HG03457 (cell line): Measurements from ENCODE around the gene SPPL2C.

Experiments
- ATAC-seq: cut with Tn5 transposase; IDR thresholded peaks from one replicate; pipeline ENCODE4 v1.9.1; 2021; ENCODE audit warnings: moderate number of reproducible peaks; ENCODE audit not compliant: unreplicated experiment

Gene SPPL2C

DNA sequence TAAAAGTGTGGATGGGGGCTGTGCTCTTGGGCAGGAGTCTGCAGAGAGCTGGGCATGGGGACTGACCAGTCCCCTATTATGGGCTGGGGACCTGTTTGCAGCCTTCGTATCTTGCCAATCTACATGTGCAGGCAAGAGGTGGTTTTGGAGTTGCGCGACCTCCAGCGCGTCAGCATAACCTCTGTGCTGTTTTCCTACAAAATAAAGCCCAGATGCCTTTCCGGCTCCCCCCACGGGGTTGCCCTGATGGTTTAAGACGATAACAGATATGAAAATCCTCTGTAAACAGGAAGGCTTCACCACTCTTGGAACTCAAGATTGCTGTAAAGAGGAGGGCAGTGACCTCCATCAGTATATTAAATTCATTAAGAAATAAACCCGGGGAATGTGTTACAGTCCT lies 16.5 kb upstream of the SPPL2C start:
- ATAC-seq, result no peak

DNA sequence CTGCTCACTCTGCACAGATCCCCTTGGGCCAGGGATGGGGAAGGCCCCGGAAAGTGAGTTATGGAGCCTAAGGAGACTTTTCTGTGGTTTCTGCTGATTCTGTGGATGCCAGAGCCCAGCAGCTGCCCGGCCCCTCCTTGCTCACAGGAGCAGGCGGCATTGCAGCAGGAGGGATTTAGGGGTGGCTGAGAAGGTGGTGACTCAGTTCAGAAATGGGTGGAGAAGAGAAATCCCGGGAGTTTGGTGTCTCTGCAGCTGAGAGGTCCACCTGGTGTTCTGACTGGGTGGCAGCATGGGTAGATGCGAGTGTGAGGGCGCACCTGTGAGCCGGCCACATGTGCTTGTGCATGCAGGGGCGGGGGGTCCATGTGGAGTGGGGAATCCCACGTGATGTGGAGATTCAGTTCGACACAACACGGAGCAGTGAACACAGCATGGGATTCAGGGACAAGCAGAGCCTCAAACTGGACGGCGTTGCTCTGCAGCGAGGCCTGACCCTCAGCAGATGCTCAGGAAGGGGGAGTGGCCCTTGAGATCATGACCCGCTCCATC lies 16.0 kb upstream of the SPPL2C start:
- ATAC-seq, result no peak

DNA sequence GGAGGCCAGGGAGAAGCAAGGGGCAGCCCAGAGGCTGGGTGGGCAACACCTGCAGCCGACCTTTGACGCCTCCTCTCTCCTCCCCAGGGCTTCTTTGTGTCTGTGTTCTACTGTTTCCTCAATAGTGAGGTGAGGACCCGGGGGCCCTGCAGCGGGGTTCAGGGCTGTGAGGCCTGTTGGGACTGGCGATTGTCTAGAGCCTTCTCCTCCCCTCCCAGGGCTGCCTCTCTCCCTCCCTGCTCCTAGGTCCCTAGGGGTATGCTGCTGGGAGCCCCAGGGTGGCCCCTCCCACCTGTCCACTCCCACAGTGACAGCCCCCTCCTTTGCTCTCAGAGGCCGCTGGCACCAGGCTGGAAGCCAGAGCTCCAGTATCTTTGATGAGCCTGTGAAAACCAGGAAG lies 10.8 kb upstream of the SPPL2C start:
- ATAC-seq, result no peak

- no peak for ATAC-seq
Observed at GRCh38 chr17:45834471-45835396, 9.9 kb upstream of the SPPL2C start.

GRCh38 chr17:45835481-45835880 lies 9.2 kb upstream of the SPPL2C start:
- ATAC-seq, result no peak

GRCh38 chr17:45836047-45837044 lies 8.3 kb upstream of the SPPL2C start:
- no peak for ATAC-seq

DNA sequence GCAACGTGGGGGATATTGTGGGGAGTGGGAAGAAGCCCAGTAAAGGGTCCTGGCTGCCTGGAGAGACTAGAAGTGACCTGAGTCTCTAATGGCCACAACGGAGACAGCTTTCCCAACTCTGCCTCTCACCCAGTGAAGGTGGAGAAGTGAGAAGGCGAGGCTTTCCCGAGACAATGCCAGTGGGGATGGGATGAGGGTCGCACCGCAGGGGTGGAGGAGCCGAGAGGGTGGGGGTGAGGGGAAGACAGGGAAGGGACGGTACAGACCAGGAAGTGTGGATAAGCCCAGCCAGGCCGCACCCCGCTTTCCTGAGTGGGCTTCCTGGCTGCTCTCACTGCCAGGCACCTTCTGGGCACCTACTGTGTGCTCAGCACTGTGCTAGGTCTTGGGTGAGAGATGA lies 7.5 kb upstream of the SPPL2C start:
- ATAC-seq, result no peak

- no peak for ATAC-seq
Observed at GRCh38 chr17:45837603-45838002, 7.1 kb upstream of the SPPL2C start.

GRCh38 chr17:45838751-45839295 lies 5.9 kb upstream of the SPPL2C start:
- ATAC-seq, result no peak

DNA sequence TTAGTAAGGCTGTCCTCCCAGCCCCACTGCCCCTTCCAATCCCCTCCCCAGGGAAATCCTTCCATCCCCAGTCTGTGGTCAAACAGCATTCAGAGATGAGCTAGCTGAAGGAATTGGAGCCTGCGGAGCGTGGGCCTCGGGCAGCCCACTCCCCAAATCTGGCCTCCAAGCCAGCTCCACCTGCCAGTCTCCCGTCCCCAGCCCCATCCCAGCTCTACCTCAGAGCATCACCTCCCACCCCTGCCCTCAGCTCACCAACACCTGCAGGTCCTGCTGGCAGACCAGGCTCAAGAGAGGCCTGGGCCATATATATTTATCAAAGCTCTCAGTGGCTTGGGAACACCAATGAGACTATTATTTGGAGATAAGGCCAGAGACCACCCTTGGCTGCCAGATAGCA lies 5.2 kb upstream of the SPPL2C start:
- ATAC-seq, result no peak

DNA sequence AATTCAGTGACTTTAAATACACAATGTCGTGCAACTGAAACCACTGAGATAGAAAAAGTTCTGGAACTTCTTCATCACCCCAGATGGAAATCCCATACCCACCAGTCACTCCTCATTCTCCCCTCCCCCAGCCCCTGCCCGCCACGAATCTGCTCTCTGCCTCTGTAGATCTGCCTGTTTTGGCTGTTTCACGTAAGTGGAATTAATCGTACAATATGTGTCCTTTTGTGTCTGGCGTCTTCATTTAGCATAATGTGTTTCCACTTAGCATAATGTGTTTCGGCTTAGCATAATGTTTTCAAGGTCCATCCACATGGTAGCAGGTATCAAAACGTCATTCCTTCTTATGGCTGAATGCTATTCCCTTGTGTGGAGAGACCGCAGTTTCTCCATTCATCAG lies 3.5 kb upstream of the SPPL2C start:
- ATAC-seq, result no peak

DNA sequence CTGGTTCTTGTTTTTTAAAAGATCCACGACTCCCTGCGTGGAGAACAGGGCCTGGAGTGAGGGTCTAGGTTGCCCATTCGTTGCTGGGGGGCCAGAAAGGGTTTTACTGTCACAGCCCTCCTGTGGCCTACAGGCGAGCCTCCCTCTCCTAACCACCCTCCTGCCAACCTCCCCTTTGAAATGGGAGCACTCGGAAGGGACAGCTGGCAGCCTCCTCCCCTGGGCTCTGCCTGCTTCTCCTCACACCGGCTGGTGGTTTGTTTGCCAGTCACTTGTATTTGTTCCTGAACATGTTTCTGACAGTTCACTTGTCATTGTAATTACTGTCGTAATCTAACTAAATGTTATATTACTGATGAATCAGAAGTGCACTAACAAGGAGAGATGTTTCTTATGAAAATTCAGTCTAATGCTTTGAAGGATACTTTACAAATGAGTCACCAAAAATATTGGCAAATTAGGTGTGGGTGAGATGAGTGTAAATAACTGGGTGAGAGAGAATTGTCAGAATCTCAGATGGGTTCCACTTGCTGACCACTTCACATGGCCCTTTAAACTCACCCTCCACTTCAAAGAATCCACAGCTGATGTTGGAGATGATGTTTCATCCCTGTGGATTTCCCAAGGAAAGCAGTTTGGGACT lies 2.7 kb upstream of the SPPL2C start:
- no peak for ATAC-seq

GRCh38 chr17:45843722-45844121 lies 959 bp upstream of the SPPL2C start:
- no peak for ATAC-seq

DNA sequence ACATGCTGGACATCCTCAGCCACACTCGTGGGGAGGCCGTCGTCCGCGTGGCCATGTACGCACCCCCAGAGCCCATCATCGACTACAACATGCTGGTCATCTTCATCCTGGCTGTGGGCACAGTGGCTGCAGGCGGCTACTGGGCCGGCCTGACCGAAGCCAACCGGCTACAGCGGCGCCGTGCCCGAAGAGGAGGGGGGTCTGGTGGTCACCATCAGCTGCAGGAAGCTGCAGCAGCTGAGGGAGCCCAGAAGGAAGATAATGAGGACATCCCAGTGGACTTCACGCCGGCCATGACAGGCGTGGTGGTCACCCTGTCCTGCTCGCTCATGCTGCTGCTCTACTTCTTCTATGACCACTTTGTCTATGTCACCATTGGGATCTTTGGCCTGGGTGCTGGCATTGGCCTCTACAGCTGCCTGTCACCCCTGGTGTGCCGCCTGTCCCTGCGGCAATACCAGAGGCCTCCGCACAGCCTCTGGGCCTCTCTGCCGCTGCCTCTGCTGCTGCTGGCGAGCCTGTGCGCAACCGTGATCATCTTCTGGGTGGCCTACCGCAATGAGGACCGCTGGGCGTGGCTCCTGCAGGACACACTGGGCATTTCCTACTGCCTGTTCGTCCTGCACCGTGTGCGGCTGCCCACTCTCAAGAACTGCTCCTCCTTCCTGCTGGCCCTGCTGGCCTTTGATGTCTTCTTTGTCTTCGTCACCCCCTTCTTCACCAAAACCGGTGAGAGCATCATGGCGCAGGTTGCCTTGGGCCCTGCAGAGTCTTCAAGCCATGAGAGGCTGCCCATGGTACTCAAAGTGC lies 900 bp downstream of the SPPL2C start:
- no peak for ATAC-seq

DNA sequence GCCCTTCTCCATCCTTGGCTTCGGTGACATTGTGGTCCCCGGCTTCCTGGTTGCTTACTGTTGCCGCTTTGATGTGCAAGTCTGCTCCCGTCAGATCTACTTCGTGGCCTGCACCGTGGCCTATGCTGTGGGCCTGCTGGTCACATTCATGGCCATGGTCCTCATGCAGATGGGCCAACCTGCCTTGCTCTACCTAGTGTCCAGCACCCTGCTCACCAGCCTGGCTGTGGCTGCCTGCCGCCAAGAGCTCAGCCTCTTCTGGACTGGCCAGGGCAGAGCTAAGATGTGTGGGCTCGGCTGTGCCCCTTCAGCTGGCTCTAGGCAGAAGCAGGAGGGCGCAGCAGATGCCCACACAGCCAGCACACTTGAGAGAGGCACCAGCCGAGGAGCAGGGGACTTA lies 1.5 kb downstream of the SPPL2C start:
- no peak for ATAC-seq

DNA sequence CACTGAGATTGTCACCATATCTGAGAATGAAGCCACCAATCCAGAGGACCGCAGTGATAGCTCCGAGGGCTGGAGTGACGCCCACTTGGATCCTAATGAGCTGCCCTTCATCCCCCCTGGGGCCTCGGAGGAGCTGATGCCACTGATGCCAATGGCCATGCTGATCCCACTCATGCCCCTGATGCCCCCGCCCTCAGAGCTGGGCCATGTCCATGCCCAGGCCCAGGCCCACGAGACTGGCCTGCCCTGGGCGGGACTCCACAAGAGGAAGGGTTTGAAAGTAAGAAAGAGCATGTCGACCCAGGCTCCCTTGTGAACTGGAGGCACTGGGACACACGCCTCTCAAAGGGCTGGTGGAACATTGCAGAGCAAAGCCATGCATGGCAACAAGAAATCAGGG lies 2.0 kb downstream of the SPPL2C start:
- ATAC-seq, result no peak

GRCh38 chr17:45847101-45847500 lies 2.4 kb downstream of the SPPL2C start:
- ATAC-seq, result no peak

DNA sequence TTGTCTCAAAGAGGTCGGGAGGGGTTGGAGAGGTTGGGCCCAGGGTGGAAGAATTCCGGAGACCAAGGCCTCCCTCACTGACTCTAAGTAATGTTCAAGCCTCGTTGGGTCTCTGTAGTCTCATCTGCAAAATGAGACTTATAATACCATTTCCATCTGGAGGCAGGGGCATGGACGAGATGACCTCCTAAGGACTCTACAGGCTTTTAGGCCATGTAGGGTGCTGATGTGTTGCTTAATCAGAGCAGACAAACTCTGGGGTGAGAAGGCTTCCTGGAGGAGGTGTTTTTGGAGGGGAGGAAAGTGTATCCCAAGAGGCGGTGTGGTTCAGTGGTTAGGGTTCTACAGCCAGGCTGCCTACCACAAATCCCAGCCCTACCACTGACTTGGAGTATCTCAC lies 3.1 kb downstream of the SPPL2C start:
- no peak for ATAC-seq

- ATAC-seq, result no peak
Observed at GRCh38 chr17:45848405-45848804, 3.7 kb downstream of the SPPL2C start.
